DOHH2 (cell line): ENCODE data around the gene NHERF2.

Experiments
- CTCF ChIP-seq: fragments of 200-600 bp; sonication (generic); IDR thresholded peaks from one replicate; pipeline ENCODE4 v1.5.1; 2014; ENCODE audit warnings: antibody characterized with exemption, mild to moderate bottlenecking, low read depth, low read length; ENCODE audit not compliant: poor library complexity, severe bottlenecking
- EZH2phosphoT487 ChIP-seq: fragments of 200-600 bp; sonication (generic); IDR thresholded peaks from 2 replicates; pipeline ENCODE4 v1.6.1; 2017; ENCODE audit warnings: borderline replicate concordance, mild to moderate bottlenecking, antibody characterized with exemption, low read length, moderate library complexity, mixed read lengths

- TF ChIP-seq CTCF = no peak
- TF ChIP-seq EZH2phosphoT487 = no peak
Observed at GRCh38 chr16:2086106-2086742, 59.5 kb downstream of the NHERF2 start.
